Neural cell (in vitro differentiated cells): Measurements from ENCODE around the gene MYO9B.

Source experiments
- EP300 ChIP-seq: fragments of 450-650 bp; conservative IDR thresholded peaks from 2 replicates; pipeline ENCODE4 v1.6.1; 2014; ENCODE audit warnings: antibody characterized with exemption, mild to moderate bottlenecking, moderate library complexity; ENCODE audit not compliant: poor library complexity, severe bottlenecking
- EZH2 ChIP-seq: fragments of 200-600, 300-800 bp; shearing (Covaris generic), sonication (generic); IDR thresholded peaks from 2 replicates; pipeline ENCODE4 v1.6.1; 2014; ENCODE audit warnings: antibody characterized with exemption, low read length, borderline replicate concordance, mild to moderate bottlenecking; ENCODE audit not compliant: insufficient read depth, poor library complexity, severe bottlenecking
- POLR2AphosphoS5 ChIP-seq: IDR thresholded peaks from 2 replicates; pipeline ENCODE4 v1.6.1; 2012
- RAD21 ChIP-seq: fragments of 450-650 bp; conservative IDR thresholded peaks from 2 replicates; pipeline ENCODE4 v1.6.1; 2014; ENCODE audit warnings: antibody characterized with exemption, mild to moderate bottlenecking, moderate library complexity
- REST ChIP-seq: IDR thresholded peaks from 2 replicates; pipeline ENCODE4 v1.6.1; 2012; ENCODE audit warnings: borderline replicate concordance
- SMC3 ChIP-seq: fragments of 450-650 bp; conservative IDR thresholded peaks from 2 replicates; pipeline ENCODE4 v1.6.1; 2014; ENCODE audit warnings: antibody characterized with exemption, mild to moderate bottlenecking, moderate library complexity; ENCODE audit not compliant: poor library complexity
- TAF1 ChIP-seq: IDR thresholded peaks from 2 replicates; pipeline ENCODE4 v1.6.1; 2012; ENCODE audit warnings: low read depth
- TF ChIP-seq, protein P1 (sequence below): fragments of 450-650 bp; IDR thresholded peaks from 2 replicates; pipeline ENCODE4 v1.5.1; 2014; ENCODE audit warnings: antibody characterized with exemption, mild to moderate bottlenecking, moderate library complexity; ENCODE audit not compliant: poor library complexity, severe bottlenecking

GRCh38 chr19:17205237-17206140 lies 129.9 kb downstream of the MYO9B start:
- TF ChIP-seq POLR2AphosphoS5 (no peak), EZH2 (no peak), RAD21 (peak; percentile 55), REST (no peak), TAF1 (no peak), EP300 (no peak), SMC3 (peak; percentile 65)
- TF ChIP-seq, protein P1, sequence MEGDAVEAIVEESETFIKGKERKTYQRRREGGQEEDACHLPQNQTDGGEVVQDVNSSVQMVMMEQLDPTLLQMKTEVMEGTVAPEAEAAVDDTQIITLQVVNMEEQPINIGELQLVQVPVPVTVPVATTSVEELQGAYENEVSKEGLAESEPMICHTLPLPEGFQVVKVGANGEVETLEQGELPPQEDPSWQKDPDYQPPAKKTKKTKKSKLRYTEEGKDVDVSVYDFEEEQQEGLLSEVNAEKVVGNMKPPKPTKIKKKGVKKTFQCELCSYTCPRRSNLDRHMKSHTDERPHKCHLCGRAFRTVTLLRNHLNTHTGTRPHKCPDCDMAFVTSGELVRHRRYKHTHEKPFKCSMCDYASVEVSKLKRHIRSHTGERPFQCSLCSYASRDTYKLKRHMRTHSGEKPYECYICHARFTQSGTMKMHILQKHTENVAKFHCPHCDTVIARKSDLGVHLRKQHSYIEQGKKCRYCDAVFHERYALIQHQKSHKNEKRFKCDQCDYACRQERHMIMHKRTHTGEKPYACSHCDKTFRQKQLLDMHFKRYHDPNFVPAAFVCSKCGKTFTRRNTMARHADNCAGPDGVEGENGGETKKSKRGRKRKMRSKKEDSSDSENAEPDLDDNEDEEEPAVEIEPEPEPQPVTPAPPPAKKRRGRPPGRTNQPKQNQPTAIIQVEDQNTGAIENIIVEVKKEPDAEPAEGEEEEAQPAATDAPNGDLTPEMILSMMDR, result peak; percentile 56
